SK-N-SH treated with all-trans-retinoic acid at 6 μM for 48 hours (cell line): ENCODE data around the gene SDCCAG8.
"Not testable (repeated sequence)": the region's sequence is repeated elsewhere in the genome, so short reads cannot be mapped to it uniquely, and the experiment has no call there.

Experiments used
- ATAC-seq: fragments of 200-7000 bp; cut with Tn5 transposase; 3 replicates; pipeline ENCODE4 v1.9.1; 2020; ENCODE audit warnings: mild to moderate bottlenecking, moderate library complexity
- ARNTL ChIP-seq: fragments of 450-650 bp; formaldehyde crosslinking; IDR thresholded peaks from 2 replicates; pipeline ENCODE4 v1.5.0; 2020; ENCODE audit warnings: low read depth, mild to moderate bottlenecking, moderate library complexity, borderline replicate concordance
- BACH2 ChIP-seq: fragments of 250-450 bp; sonication (Bioruptor Pico); IDR thresholded peaks from 2 replicates; pipeline ENCODE4 v1.9.0; 2021; ENCODE audit warnings: mild to moderate bottlenecking, borderline replicate concordance
- CSRNP3 ChIP-seq: fragments of 250-450 bp; sonication (Bioruptor Pico); IDR thresholded peaks from 2 replicates; pipeline ENCODE4 v1.5.1; 2021; ENCODE audit warnings: mild to moderate bottlenecking, moderate library complexity
- ESRRG ChIP-seq: fragments of 250-450 bp; sonication (Bioruptor Pico); IDR thresholded peaks from 2 replicates; pipeline ENCODE4 v1.6.1; 2021; ENCODE audit warnings: mild to moderate bottlenecking
- GLIS3 ChIP-seq: fragments of 250-450 bp; sonication (Bioruptor Pico); IDR thresholded peaks from 2 replicates; pipeline ENCODE4 v1.5.0; 2020; ENCODE audit warnings: mild to moderate bottlenecking, moderate library complexity
- ISL1 ChIP-seq: fragments of 250-450 bp; sonication (Bioruptor Pico); IDR thresholded peaks from 2 replicates; pipeline ENCODE4 v2.1.2; 2022; ENCODE audit warnings: mild to moderate bottlenecking, moderate library complexity
- POU6F1 ChIP-seq: fragments of 250-450 bp; sonication (Bioruptor Pico); IDR thresholded peaks from 2 replicates; pipeline ENCODE4 v1.8.0; 2021; ENCODE audit warnings: low read depth, mild to moderate bottlenecking, moderate library complexity, borderline replicate concordance
- PPARA ChIP-seq: fragments of 250-450 bp; sonication (Bioruptor Pico); IDR thresholded peaks from 2 replicates; pipeline ENCODE4 v1.5.0; 2020; ENCODE audit warnings: mild to moderate bottlenecking, borderline replicate concordance
- RARB ChIP-seq: fragments of 250-450 bp; sonication (Bioruptor Pico); IDR thresholded peaks from 2 replicates; pipeline ENCODE4 v1.8.0; 2021; ENCODE audit warnings: mild to moderate bottlenecking, moderate library complexity
- TCF4 ChIP-seq: fragments of 250-450 bp; sonication (Bioruptor Pico); IDR thresholded peaks from 2 replicates; pipeline ENCODE4 v1.8.0; 2021; ENCODE audit warnings: mild to moderate bottlenecking, moderate library complexity, borderline replicate concordance
- ZC3H10 ChIP-seq: fragments of 250-450 bp; sonication (Bioruptor Pico); IDR thresholded peaks from 2 replicates; pipeline ENCODE4 v1.5.1; 2021; ENCODE audit warnings: mild to moderate bottlenecking, moderate library complexity
- ZNF565 ChIP-seq: fragments of 450-650 bp; formaldehyde crosslinking; conservative IDR thresholded peaks from 2 replicates; pipeline ENCODE4 v1.5.0; 2020; ENCODE audit warnings: low read depth, mild to moderate bottlenecking, moderate library complexity
- ZNF70 ChIP-seq: fragments of 450-650 bp; formaldehyde crosslinking; IDR thresholded peaks from 2 replicates; pipeline ENCODE4 v1.5.0; 2020; ENCODE audit warnings: mild to moderate bottlenecking, moderate library complexity
- ZNF8 ChIP-seq: fragments of 450-650 bp; formaldehyde crosslinking; IDR thresholded peaks from 2 replicates; pipeline ENCODE4 v1.5.0; 2020; ENCODE audit warnings: mild to moderate bottlenecking, moderate library complexity
- TF ChIP-seq, protein P1 (sequence below): fragments of 250-450 bp; sonication (Bioruptor Pico); IDR thresholded peaks from 2 replicates; pipeline ENCODE4 v1.5.1; 2020; ENCODE audit warnings: low read depth, mild to moderate bottlenecking, moderate library complexity
- TF ChIP-seq, protein P2 (sequence below): fragments of 250-450 bp; sonication (Bioruptor Pico); IDR thresholded peaks from 2 replicates; pipeline ENCODE4 v1.8.0; 2020; ENCODE audit warnings: mild to moderate bottlenecking, moderate library complexity, borderline replicate concordance
- TF ChIP-seq, protein P3 (sequence below): fragments of 250-450 bp; sonication (Bioruptor Pico); IDR thresholded peaks from 2 replicates; pipeline ENCODE4 v1.5.0; 2020; ENCODE audit warnings: mild to moderate bottlenecking, moderate library complexity

Gene SDCCAG8

GRCh38 chr1:243336163-243336562, 80.3 kb downstream of the SDCCAG8 start (continued):
- TF ChIP-seq POU6F1 (no peak), ESRRG (CRISPR knock-in tag) (no peak), ZC3H10 (CRISPR knock-in tag) (no peak), ZNF565 (CRISPR knock-in tag) (no peak), ZNF70 (CRISPR knock-in tag) (no peak), ISL1 (CRISPR knock-in tag) (no peak), CSRNP3 (CRISPR knock-in tag) (no peak), RARB (no peak), TCF4 (CRISPR knock-in tag) (no peak), ARNTL (CRISPR knock-in tag) (no peak)
- TF ChIP-seq, protein P1, sequence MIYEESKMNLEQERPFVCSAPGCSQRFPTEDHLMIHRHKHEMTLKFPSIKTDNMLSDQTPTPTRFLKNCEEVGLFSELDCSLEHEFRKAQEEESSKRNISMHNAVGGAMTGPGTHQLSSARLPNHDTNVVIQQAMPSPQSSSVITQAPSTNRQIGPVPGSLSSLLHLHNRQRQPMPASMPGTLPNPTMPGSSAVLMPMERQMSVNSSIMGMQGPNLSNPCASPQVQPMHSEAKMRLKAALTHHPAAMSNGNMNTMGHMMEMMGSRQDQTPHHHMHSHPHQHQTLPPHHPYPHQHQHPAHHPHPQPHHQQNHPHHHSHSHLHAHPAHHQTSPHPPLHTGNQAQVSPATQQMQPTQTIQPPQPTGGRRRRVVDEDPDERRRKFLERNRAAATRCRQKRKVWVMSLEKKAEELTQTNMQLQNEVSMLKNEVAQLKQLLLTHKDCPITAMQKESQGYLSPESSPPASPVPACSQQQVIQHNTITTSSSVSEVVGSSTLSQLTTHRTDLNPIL (CRISPR knock-in tag): no peak

GRCh38 chr1:243338848-243339247, 83.0 kb downstream of the SDCCAG8 start:
- not testable (repeated sequence) for ATAC-seq

DNA sequence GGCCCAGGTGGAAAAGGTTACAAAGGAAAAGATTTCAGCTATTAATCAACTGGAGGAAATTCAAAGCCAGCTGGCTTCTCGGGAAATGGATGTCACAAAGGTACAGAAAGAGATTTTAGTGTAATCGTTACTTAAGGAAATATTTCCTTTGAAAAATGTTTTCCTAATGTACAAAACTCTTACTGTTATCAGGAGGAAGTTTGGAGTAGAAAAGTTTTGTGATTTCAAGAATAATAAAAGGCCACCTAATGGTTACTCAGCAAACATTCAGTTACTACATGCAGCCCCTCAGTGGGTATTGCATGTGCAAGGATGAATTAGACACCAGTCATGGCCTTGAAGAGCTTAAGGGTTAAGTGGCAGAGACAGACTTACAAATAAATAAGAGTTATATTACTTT, 85.2 kb downstream of the SDCCAG8 start:
- ATAC-seq: no peak
- TF ChIP-seq ZNF565 (CRISPR knock-in tag): no peak
- TF ChIP-seq ZNF70 (CRISPR knock-in tag): no peak
- TF ChIP-seq BACH2: no peak
- TF ChIP-seq, protein P2, sequence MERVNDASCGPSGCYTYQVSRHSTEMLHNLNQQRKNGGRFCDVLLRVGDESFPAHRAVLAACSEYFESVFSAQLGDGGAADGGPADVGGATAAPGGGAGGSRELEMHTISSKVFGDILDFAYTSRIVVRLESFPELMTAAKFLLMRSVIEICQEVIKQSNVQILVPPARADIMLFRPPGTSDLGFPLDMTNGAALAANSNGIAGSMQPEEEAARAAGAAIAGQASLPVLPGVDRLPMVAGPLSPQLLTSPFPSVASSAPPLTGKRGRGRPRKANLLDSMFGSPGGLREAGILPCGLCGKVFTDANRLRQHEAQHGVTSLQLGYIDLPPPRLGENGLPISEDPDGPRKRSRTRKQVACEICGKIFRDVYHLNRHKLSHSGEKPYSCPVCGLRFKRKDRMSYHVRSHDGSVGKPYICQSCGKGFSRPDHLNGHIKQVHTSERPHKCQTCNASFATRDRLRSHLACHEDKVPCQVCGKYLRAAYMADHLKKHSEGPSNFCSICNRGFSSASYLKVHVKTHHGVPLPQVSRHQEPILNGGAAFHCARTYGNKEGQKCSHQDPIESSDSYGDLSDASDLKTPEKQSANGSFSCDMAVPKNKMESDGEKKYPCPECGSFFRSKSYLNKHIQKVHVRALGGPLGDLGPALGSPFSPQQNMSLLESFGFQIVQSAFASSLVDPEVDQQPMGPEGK (CRISPR knock-in tag): no peak
- TF ChIP-seq, protein P1 (CRISPR knock-in tag): no peak
- TF ChIP-seq ESRRG (CRISPR knock-in tag): no peak
- TF ChIP-seq, all 23 proteins: peak for 0

DNA sequence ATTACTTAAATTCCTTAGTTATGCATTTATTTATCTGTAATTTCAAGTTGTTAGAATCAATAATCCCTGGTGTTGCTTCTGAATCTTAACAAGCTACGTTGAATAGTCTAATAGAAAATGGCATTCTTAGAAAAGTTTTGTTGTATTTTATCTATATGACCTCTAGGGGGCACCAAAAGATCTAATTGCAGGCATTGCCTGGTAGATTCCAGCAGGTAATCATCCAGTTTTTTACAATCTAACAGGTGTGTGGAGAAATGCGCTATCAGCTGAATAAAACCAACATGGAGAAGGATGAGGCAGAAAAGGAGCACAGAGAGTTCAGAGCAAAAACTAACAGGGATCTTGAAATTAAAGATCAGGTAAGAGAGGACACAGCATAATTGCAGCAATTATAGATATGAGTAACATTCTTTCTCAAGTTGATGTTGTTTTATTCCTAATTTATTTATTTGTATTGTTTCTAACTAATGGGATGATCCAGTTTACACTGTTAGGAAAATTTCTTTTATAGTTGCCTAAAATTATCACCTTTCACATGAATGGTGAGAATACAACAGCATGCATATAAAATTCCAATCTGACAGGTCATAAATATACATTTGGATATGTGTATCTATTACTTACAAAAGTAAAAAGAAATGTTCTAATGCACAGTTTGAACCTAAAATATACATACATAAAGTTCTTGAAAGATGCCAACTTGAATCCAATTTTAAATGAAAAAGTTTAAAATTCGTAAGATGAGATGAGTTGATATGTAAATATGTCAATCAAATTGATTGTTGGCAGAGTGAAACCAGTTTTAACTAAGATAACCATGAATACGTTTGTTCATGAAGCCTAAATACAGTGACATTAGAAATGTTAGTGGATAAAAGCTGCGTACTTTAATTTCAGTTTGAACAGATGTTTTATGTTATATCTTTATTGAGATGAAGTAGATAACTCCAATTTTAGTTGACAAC, 88.4 kb downstream of the SDCCAG8 start:
- ATAC-seq: peak; percentile 82
- TF ChIP-seq ESRRG (CRISPR knock-in tag) (no peak), CSRNP3 (CRISPR knock-in tag) (no peak), GLIS3 (CRISPR knock-in tag) (no peak), PPARA (CRISPR knock-in tag) (no peak), TCF4 (CRISPR knock-in tag) (no peak), ZNF8 (no peak), ZNF70 (CRISPR knock-in tag) (no peak), POU6F1 (no peak), ZC3H10 (CRISPR knock-in tag) (no peak)
- TF ChIP-seq, protein P3, sequence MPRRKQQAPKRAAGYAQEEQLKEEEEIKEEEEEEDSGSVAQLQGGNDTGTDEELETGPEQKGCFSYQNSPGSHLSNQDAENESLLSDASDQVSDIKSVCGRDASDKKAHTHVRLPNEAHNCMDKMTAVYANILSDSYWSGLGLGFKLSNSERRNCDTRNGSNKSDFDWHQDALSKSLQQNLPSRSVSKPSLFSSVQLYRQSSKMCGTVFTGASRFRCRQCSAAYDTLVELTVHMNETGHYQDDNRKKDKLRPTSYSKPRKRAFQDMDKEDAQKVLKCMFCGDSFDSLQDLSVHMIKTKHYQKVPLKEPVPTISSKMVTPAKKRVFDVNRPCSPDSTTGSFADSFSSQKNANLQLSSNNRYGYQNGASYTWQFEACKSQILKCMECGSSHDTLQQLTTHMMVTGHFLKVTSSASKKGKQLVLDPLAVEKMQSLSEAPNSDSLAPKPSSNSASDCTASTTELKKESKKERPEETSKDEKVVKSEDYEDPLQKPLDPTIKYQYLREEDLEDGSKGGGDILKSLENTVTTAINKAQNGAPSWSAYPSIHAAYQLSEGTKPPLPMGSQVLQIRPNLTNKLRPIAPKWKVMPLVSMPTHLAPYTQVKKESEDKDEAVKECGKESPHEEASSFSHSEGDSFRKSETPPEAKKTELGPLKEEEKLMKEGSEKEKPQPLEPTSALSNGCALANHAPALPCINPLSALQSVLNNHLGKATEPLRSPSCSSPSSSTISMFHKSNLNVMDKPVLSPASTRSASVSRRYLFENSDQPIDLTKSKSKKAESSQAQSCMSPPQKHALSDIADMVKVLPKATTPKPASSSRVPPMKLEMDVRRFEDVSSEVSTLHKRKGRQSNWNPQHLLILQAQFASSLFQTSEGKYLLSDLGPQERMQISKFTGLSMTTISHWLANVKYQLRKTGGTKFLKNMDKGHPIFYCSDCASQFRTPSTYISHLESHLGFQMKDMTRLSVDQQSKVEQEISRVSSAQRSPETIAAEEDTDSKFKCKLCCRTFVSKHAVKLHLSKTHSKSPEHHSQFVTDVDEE (CRISPR knock-in tag): no peak
- TF ChIP-seq, protein P1 (CRISPR knock-in tag): no peak
